Hepatocyte (in vitro differentiated cells): Measurements from ENCODE around the gene KIAA1958. TPM values are rescaled to one million over a fixed set of nuclear protein-coding genes. Genes with fewer than 3 reads are reported as not detected.

Source experiments
- DNase-seq: peaks from one replicate; pipeline ENCODE4 v3.0.0-alpha.2; 2016; ENCODE audit warnings: low spot score
- H2AFZ ChIP-seq: fragments of 200-600 bp; sonication (generic); 2 replicates; pipeline ENCODE4 v1.6.0; 2016; ENCODE audit warnings: antibody characterized with exemption, mild to moderate bottlenecking
- H3K27ac ChIP-seq: fragments of 200-600 bp; sonication (generic); 2 replicates; pipeline ENCODE4 v1.5.1; 2016; ENCODE audit warnings: mild to moderate bottlenecking
- H3K27me3 ChIP-seq: fragments of 200-600 bp; sonication (generic); 2 replicates; pipeline ENCODE4 v1.6.1; 2016
- H3K36me3 ChIP-seq: fragments of 200-600 bp; sonication (generic); replicated peaks from 2 replicates; pipeline ENCODE4 v1.5.1; 2016; ENCODE audit warnings: low read depth; ENCODE audit not compliant: insufficient read depth
- H3K4me1 ChIP-seq: fragments of 200-600 bp; sonication (generic); 2 replicates; pipeline ENCODE4 v1.5.1; 2016; ENCODE audit warnings: mild to moderate bottlenecking, moderate library complexity; ENCODE audit not compliant: insufficient read depth
- H3K4me2 ChIP-seq: fragments of 200-600 bp; sonication (generic); 2 replicates; pipeline ENCODE4 v1.6.0; 2016
- H3K4me3 ChIP-seq: fragments of 200-600 bp; sonication (generic); 2 replicates; pipeline ENCODE4 v1.5.1; 2016; ENCODE audit warnings: mild to moderate bottlenecking
- H3K79me2 ChIP-seq: fragments of 200-600 bp; sonication (generic); 2 replicates; pipeline ENCODE4 v1.6.0; 2017; ENCODE audit warnings: mild to moderate bottlenecking
- H3K9me2 ChIP-seq: fragments of 200-600 bp; sonication (generic); replicated peaks from 2 replicates; pipeline ENCODE4 v1.6.0; 2017; ENCODE audit warnings: mild to moderate bottlenecking; ENCODE audit not compliant: insufficient read depth
- H3K9me3 ChIP-seq: fragments of 200-600 bp; sonication (generic); 2 replicates; pipeline ENCODE4 v1.5.1; 2016; ENCODE audit warnings: low read depth, mild to moderate bottlenecking
- H4K20me1 ChIP-seq: fragments of 200-600 bp; sonication (generic); 2 replicates; pipeline ENCODE4 v1.6.0; 2016; ENCODE audit warnings: mild to moderate bottlenecking; ENCODE audit not compliant: insufficient read depth, poor library complexity, severe bottlenecking
- CTCF ChIP-seq: fragments of 200-600 bp; sonication (generic); IDR thresholded peaks from 2 replicates; pipeline ENCODE4 v1.5.1; 2016; ENCODE audit warnings: antibody characterized with exemption, mild to moderate bottlenecking; ENCODE audit not compliant: poor library complexity
- EZH2 ChIP-seq: fragments of 200-600 bp; sonication (generic); IDR thresholded peaks from 2 replicates; pipeline ENCODE4 v1.6.1; 2016; ENCODE audit warnings: antibody characterized with exemption, mild to moderate bottlenecking, borderline replicate concordance
- EZH2phosphoT487 ChIP-seq: fragments of 200-600 bp; sonication (generic); IDR thresholded peaks from one replicate; pipeline ENCODE4 v1.6.1; 2018; ENCODE audit warnings: antibody characterized with exemption, mild to moderate bottlenecking, low read depth, moderate library complexity; ENCODE audit not compliant: unreplicated experiment, severe bottlenecking
- WGBS: methylation state at CpG from one replicate; pipeline ENCODE4 v1.1.6; 2016; ENCODE audit warnings: low lambda C conversion rate; ENCODE audit errors: missing lambda C conversion rate; 5-methylcytosine and 5-hydroxymethylcytosine counted together
- polyA plus RNA-seq: library from polyadenylated mRNA; unstranded; fragments of >200 nt; fragmentation: Nextera tagmentation; extraction: Ambion mirVana; gene quantifications from 2 replicates; pipeline ENCODE4 v1.2.1, GENCODE V29; 2016
- total RNA-seq: library from RNA; depleted of rRNA; stranded (reverse); fragments of >200 nt; gene quantifications from 2 replicates; pipeline ENCODE4 v1.2.3, GENCODE V29; 2014

The KIAA1958 gene
- total and polyA plus RNA-seq, 2 experiments from 2014 or later = 3.5 to 10.1 TPM

GRCh38 chr9:112618385-112619009, 131.9 kb downstream of the KIAA1958 start:
- DNase-seq = no peak
- Histone ChIP-seq H3K36me3 (no peaks in the 10 kb centered on the region), H3K9me2 (no peaks in the 10 kb centered on the region), H2AFZ (no peak overlapping the region), H3K4me1 (no peaks in the 10 kb centered on the region), H3K4me3 (no peak overlapping the region), H3K79me2 (peaks cover 3% of the 10 kb centered on the region), H3K27ac (no peak overlapping the region), H3K27me3 (no peaks in the 10 kb centered on the region), H3K4me2 (no peak overlapping the region), H4K20me1 (no peaks in the 10 kb centered on the region), H3K9me3 (no peaks in the 10 kb centered on the region)
- TF ChIP-seq EZH2phosphoT487 (no peak), CTCF (no peak), EZH2 (no peak)
- WGBS = 97% methylated on average over 21 of the region's 21 CpGs

GRCh38 chr9:112620388-112620787, 133.8 kb downstream of the KIAA1958 start:
- H2AFZ ChIP-seq = no peak overlapping the region
- no peaks in the 10 kb centered on the region for H3K36me3 ChIP-seq
- H3K9me2 ChIP-seq = no peaks in the 10 kb centered on the region
- WGBS = 68% methylated on average over 2 of the region's 2 CpGs
- no peak overlapping the region for H3K4me2 ChIP-seq
- H4K20me1 ChIP-seq = no peaks in the 10 kb centered on the region
- TF ChIP-seq EZH2phosphoT487 (no peak), EZH2 (no peak), CTCF (no peak)
- no peaks in the 10 kb centered on the region for H3K9me3 ChIP-seq
- peak; percentile 7 for DNase-seq
- no peak overlapping the region for H3K27ac ChIP-seq
- no peaks in the 10 kb centered on the region for H3K27me3 ChIP-seq
- no peak overlapping the region for H3K4me3 ChIP-seq
- no peaks in the 10 kb centered on the region for H3K4me1 ChIP-seq
- peaks cover 3% of the 10 kb centered on the region for H3K79me2 ChIP-seq

GRCh38 chr9:112621018-112621655, 134.5 kb downstream of the KIAA1958 start:
- Histone ChIP-seq H3K79me2 (peaks cover 3% of the 10 kb centered on the region), H4K20me1 (no peaks in the 10 kb centered on the region), H3K4me1 (no peaks in the 10 kb centered on the region), H3K4me3 (no peak overlapping the region), H2AFZ (no peak overlapping the region), H3K27ac (no peak overlapping the region), H3K9me2 (no peaks in the 10 kb centered on the region), H3K9me3 (no peaks in the 10 kb centered on the region), H3K4me2 (no peak overlapping the region), H3K36me3 (no peaks in the 10 kb centered on the region), H3K27me3 (no peaks in the 10 kb centered on the region)
- TF ChIP-seq EZH2phosphoT487 (no peak), EZH2 (no peak), CTCF (no peak)
- 83% methylated on average over 3 of the region's 3 CpGs for WGBS
- DNase-seq = no peak
